ENCODE measurements around the gene ZNF148.

The ZNF148 gene

GRCh38 chr3:125331243-125331642, 43.9 kb downstream of the ZNF148 start:
- DNase-seq (ENCODE audit: low read depth), result no peak

- DNase-seq (ENCODE audit: low read depth), result no peak
These were observed 48.2 kb downstream of the ZNF148 start for GRCh38 chr3:125326957-125327356.

- no peak for DNase-seq (ENCODE audit: low read depth)
These were observed 49.4 kb downstream of the ZNF148 start for GRCh38 chr3:125325746-125326145.

GRCh38 chr3:125324341-125324740, 50.8 kb downstream of the ZNF148 start:
- no peak for DNase-seq (ENCODE audit: low read depth)

GRCh38 chr3:125322917-125323316, 52.2 kb downstream of the ZNF148 start:
- DNase-seq (ENCODE audit: low read depth), result no peak

GRCh38 chr3:125322166-125322565, 53.0 kb downstream of the ZNF148 start:
- DNase-seq (ENCODE audit: low read depth), result no peak

GRCh38 chr3:125319765-125320164, 55.4 kb downstream of the ZNF148 start:
- DNase-seq (ENCODE audit: low read depth), result no peak

- no peak for DNase-seq (ENCODE audit: low read depth)
These were observed 56.3 kb downstream of the ZNF148 start for GRCh38 chr3:125318871-125319270.

GRCh38 chr3:125318167-125318865, 56.8 kb downstream of the ZNF148 start:
- DNase-seq (ENCODE audit: low read depth), result no peak

- no peak for DNase-seq (ENCODE audit: low read depth)
These were observed 57.4 kb downstream of the ZNF148 start for GRCh38 chr3:125317761-125318160.

GRCh38 chr3:125316949-125317348, 58.2 kb downstream of the ZNF148 start:
- DNase-seq (ENCODE audit: low read depth), result no peak

GRCh38 chr3:125316246-125316645, 58.9 kb downstream of the ZNF148 start:
- DNase-seq (ENCODE audit: low read depth), result no peak

- no peak for DNase-seq (ENCODE audit: low read depth)
These were observed 62.0 kb downstream of the ZNF148 start for GRCh38 chr3:125313060-125313635.

- peak; percentile 19 for DNase-seq (ENCODE audit: low read depth)
These were observed 64.5 kb downstream of the ZNF148 start for GRCh38 chr3:125310623-125311081.

- DNase-seq (ENCODE audit: low read depth), result no peak
These were observed 65.6 kb downstream of the ZNF148 start for GRCh38 chr3:125309476-125309875.

- DNase-seq (ENCODE audit: low read depth), result no peak
These were observed 68.5 kb downstream of the ZNF148 start for GRCh38 chr3:125306620-125307019.

GRCh38 chr3:125302932-125303331, 72.2 kb downstream of the ZNF148 start:
- DNase-seq (ENCODE audit: low read depth), result no peak

GRCh38 chr3:125300416-125300815, 74.7 kb downstream of the ZNF148 start:
- no peak for DNase-seq (ENCODE audit: low read depth)

- DNase-seq (ENCODE audit: low read depth), result no peak
These were observed 80.7 kb downstream of the ZNF148 start for GRCh38 chr3:125294411-125294810.

GRCh38 chr3:125292015-125292414, 83.1 kb downstream of the ZNF148 start:
- no peak for DNase-seq (ENCODE audit: low read depth)

GRCh38 chr3:125289429-125289981, 85.6 kb downstream of the ZNF148 start:
- DNase-seq (ENCODE audit: low read depth), result no peak

GRCh38 chr3:125287248-125287647, 87.9 kb downstream of the ZNF148 start:
- no peak for DNase-seq (ENCODE audit: low read depth)

- DNase-seq (ENCODE audit: low read depth), result no peak
These were observed 93.7 kb downstream of the ZNF148 start for GRCh38 chr3:125281381-125281780.

Data from stimulated activated CD8-positive, alpha-beta memory T cell treated with anti-CD3 and anti-CD28 coated beads, Interleukin-15, amount 100 ng/mL, for 1 hour (primary cell).